ENCODE measurements around the gene DACT2. TPM values are rescaled to one million over a fixed set of nuclear protein-coding genes. Genes with fewer than 3 reads are reported as not detected.

The DACT2 gene
- total RNA-seq, 3 donors from 2014 or later (not counting 1 experiment from before 2014, with no cell fraction given), result not detected

DNA sequence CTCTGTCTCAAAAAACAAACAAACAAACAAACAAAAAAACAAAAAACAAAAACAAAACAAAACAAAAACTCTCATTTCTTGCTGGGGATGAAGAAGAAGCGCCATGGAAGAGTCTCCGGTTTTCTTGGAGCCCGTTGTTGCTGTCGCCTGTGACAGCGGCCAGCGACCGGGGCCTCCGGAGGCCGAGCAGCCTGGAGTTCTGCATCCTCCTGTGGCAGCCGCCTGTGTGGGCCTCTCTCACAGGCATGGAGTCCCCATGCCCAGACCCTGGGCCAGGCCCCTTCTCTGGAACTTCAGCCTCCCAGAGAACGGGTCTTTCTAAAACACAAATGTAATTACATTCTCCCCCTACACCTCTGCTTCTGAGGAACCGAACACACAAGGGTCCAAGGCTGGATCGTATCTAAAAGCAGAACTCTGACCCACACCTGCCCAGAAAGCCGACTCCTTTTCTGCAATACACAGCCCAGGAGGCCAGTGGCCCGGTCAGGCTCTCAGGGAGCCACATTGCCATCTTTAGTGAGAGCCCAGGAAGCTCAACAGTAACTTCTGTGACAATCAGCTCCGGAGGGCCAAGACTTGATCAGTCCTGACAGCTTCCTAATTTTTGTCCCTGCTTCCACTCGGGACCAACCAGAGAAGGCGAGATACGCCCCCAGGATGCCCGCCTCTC, 18.5 kb downstream of the DACT2 start:
- no peak for ATAC-seq
- intact Hi-C loops (cut with micrococcal nuclease), result no loop called here
- Histone ChIP-seq H3K27ac (ENCODE audit: low read length) (no peak overlapping the region), H3K36me3 (ENCODE audit: control insufficient read depth, insufficient read depth, low read length) (no peaks in the 10 kb centered on the region), H3K4me1 (ENCODE audit: control insufficient read depth, insufficient read depth, low read length) (no peaks in the 10 kb centered on the region), H3K27me3 (ENCODE audit: control insufficient read depth, insufficient read depth, low read length) (no peaks in the 10 kb centered on the region), H3K9me3 (ENCODE audit: control insufficient read depth, insufficient read depth, low read length) (no peaks in the 10 kb centered on the region), H3K4me3 (ENCODE audit: low read length) (no peak overlapping the region)
- WGBS (ENCODE audit: insufficient coverage), result 80% methylated on average over 20 of the region's 20 CpGs
- TF ChIP-seq, protein P1, sequence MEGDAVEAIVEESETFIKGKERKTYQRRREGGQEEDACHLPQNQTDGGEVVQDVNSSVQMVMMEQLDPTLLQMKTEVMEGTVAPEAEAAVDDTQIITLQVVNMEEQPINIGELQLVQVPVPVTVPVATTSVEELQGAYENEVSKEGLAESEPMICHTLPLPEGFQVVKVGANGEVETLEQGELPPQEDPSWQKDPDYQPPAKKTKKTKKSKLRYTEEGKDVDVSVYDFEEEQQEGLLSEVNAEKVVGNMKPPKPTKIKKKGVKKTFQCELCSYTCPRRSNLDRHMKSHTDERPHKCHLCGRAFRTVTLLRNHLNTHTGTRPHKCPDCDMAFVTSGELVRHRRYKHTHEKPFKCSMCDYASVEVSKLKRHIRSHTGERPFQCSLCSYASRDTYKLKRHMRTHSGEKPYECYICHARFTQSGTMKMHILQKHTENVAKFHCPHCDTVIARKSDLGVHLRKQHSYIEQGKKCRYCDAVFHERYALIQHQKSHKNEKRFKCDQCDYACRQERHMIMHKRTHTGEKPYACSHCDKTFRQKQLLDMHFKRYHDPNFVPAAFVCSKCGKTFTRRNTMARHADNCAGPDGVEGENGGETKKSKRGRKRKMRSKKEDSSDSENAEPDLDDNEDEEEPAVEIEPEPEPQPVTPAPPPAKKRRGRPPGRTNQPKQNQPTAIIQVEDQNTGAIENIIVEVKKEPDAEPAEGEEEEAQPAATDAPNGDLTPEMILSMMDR (IDR thresholded peaks at IDR 0.05), result no peak
- Mint-ChIP-seq H3K27me3 (ENCODE audit: low read depth in 2 of 2) (peaks cover 7 to 25% of the 10 kb centered on the region in 2 donors), H3K9me3 (no peaks in the 10 kb centered on the region), H3K36me3 (no peaks in the 10 kb centered on the region), H3K4me3 (no peak overlapping the region), H3K4me1 (no peaks in the 10 kb centered on the region), H3K27ac (no peak overlapping the region)
- DNase-seq, result no peak

DNA sequence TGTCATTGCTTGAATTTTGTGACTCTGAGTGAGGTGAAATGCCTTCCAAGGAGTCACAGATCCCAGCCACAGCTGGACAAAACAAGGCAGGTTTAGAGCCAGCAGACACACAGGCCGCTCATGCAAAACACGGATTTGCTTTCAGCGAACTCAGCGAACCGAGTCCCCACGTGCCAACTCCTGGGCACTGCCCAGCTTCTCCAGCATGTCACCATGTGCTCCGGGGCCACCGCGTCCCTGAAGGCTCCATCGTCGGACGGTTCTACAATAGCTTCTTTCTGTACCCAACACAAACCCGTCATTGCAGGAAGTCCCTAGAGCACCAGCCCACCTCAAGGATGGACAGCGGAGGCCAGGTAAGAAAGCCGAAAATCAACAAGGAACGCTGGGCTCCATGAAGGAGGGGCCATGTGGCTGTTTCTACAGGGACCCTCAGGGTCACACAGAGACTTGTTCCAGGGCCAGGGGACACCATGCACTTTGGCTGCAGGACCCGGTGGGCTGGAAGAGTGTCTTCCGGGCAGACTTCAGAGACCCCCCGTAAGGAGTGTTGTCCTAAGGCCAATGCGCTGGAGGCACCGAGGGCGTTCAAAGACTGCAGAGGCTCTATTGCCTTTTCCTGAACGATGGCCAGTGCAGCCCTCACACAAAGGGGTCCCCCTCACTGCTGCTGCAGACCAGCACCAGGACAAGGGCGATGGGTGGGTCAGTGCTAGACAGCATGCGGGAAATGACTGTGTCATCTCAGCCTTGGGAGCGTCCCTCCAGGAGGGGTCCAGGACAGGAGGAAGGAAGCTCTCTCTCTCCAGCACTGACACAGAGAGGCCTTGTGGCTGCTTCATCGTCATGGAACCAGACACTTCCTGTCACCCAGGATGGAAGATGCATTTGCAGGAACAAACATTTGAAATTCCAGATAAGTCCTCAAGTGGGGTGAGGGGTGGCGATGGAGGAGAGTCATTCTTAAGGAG, 19.8 kb downstream of the DACT2 start:
- H3K27ac ChIP-seq (ENCODE audit: low read length), result no peak overlapping the region
- no peaks in the 10 kb centered on the region for H3K9me3 ChIP-seq (ENCODE audit: control insufficient read depth, insufficient read depth, low read length)
- no peaks in the 10 kb centered on the region for H3K27me3 ChIP-seq (ENCODE audit: control insufficient read depth, insufficient read depth, low read length)
- Mint-ChIP-seq H3K27me3 (ENCODE audit: low read depth in 2 of 2) (peaks cover 14 to 37% of the 10 kb centered on the region in 2 donors), H3K4me3 (no peak overlapping the region), H3K36me3 (no peaks in the 10 kb centered on the region), H3K27ac (no peak overlapping the region), H3K9me3 (no peaks in the 10 kb centered on the region), H3K4me1 (no peaks in the 10 kb centered on the region)
- H3K4me3 ChIP-seq (ENCODE audit: low read length), result no peak overlapping the region
- no peaks in the 10 kb centered on the region for H3K36me3 ChIP-seq (ENCODE audit: control insufficient read depth, insufficient read depth, low read length)
- ATAC-seq (no peak), DNase-seq (no peak)
- WGBS (ENCODE audit: insufficient coverage), result 83% methylated on average over 28 of the region's 28 CpGs
- intact Hi-C loops (cut with micrococcal nuclease), result no loop called here
- H3K4me1 ChIP-seq (ENCODE audit: control insufficient read depth, insufficient read depth, low read length), result no peaks in the 10 kb centered on the region
- TF ChIP-seq, protein P1 (IDR thresholded peaks at IDR 0.05), result no peak

DNA sequence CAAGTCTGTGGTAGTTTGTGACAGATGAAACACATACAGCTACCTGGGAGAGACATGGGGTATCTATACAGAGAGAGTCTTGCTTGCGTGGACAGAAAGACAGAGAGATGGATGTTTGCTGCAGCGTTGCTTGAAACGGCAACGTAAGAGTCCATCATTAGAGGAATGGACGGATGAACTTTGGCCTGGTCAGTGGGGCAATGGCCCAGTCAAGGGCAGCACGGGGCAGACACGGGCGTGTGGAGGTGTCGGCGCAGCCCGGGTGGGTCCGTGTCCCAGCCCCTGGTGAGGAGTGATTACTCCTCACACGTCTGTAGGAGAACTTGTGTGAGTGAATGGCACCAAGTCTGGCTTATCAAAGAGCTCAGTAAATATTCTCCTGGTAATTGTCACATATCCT, 21.9 kb downstream of the DACT2 start:
- ATAC-seq, result no peak
- TF ChIP-seq, protein P1 (IDR thresholded peaks at IDR 0.05), result no peak
- Mint-ChIP-seq H3K27me3 (ENCODE audit: low read depth in 2 of 2) (peaks cover 11 to 37% of the 10 kb centered on the region in 2 donors), H3K4me3 (no peak overlapping the region), H3K27ac (no peak overlapping the region), H3K36me3 (no peaks in the 10 kb centered on the region), H3K4me1 (no peaks in the 10 kb centered on the region), H3K9me3 (no peaks in the 10 kb centered on the region)
- no peak overlapping the region for H3K4me3 ChIP-seq (ENCODE audit: low read length)
- DNase-seq, result no peak
- H3K9me3 ChIP-seq (ENCODE audit: control insufficient read depth, insufficient read depth, low read length), result no peaks in the 10 kb centered on the region
- H3K36me3 ChIP-seq (ENCODE audit: control insufficient read depth, insufficient read depth, low read length), result no peaks in the 10 kb centered on the region
- 91% methylated on average over 13 of the region's 13 CpGs for WGBS (ENCODE audit: insufficient coverage)
- no peaks in the 10 kb centered on the region for H3K27me3 ChIP-seq (ENCODE audit: control insufficient read depth, insufficient read depth, low read length)
- H3K4me1 ChIP-seq (ENCODE audit: control insufficient read depth, insufficient read depth, low read length), result no peaks in the 10 kb centered on the region
- H3K27ac ChIP-seq (ENCODE audit: low read length), result no peak overlapping the region
- intact Hi-C loops (cut with micrococcal nuclease), result no loop called here
